Natural killer cell (primary cell): ENCODE results near the gene C11orf71. TPM values are rescaled to one million over a fixed set of nuclear protein-coding genes. Genes with fewer than 3 reads are reported as not detected.

Experiments
- ATAC-seq, 3 donors: fragments of 150-1000 bp in 2 of 3; fragments of 200-7000 bp in 1 of 3; cut with Tn5 transposase; 1 replicate in 1 of 3; 2 replicates in 2 of 3; pipeline ENCODE4 v1.10.0; 2021; ENCODE audit warnings: mild to moderate bottlenecking in 2 of 3, moderate library complexity in 2 of 3
- DNase-seq, 2 donors: peaks; one replicate each; pipeline versions ENCODE4 v3.0.0 to v3.0.0-alpha.2; 2013 to 2021; ENCODE audit warnings: mixed read lengths in 1 of 2
- H3K27ac ChIP-seq: one replicate; pipeline ENCODE4 v1.5.1; 2013; ENCODE audit warnings: mild to moderate bottlenecking, low read length
- H3K27me3 ChIP-seq: one replicate; pipeline ENCODE4 v1.6.1; 2013; ENCODE audit warnings: low read length; ENCODE audit not compliant: control insufficient read depth, insufficient read depth
- H3K36me3 ChIP-seq: one replicate; pipeline ENCODE4 v1.6.1; 2013; ENCODE audit warnings: low read length; ENCODE audit not compliant: control insufficient read depth, insufficient read depth
- H3K4me1 ChIP-seq: one replicate; pipeline ENCODE4 v1.6.1; 2013; ENCODE audit warnings: low read length; ENCODE audit not compliant: control insufficient read depth, insufficient read depth
- H3K4me3 ChIP-seq: one replicate; pipeline ENCODE4 v1.5.1; 2013; ENCODE audit warnings: low read length
- H3K9me3 ChIP-seq: one replicate; pipeline ENCODE4 v1.6.1; 2013; ENCODE audit warnings: low read length; ENCODE audit not compliant: control insufficient read depth, insufficient read depth
- H3K27ac Mint-ChIP-seq, 2 donors: one replicate each; pipeline ENCODE4 v1.8.0; 2022; ENCODE audit warnings: mild to moderate bottlenecking in 2 of 2, mixed read lengths in 2 of 2, moderate library complexity in 1 of 2
- H3K27me3 Mint-ChIP-seq, 2 donors: one replicate each; pipeline ENCODE4 v1.8.0; 2022; ENCODE audit warnings: low read depth in 2 of 2, mixed read lengths in 2 of 2
- H3K36me3 Mint-ChIP-seq: one replicate; pipeline ENCODE4 v1.8.0; 2022; ENCODE audit warnings: mixed read lengths
- H3K4me1 Mint-ChIP-seq, 2 donors: one replicate each; pipeline ENCODE4 v1.8.0; 2022; ENCODE audit warnings: mixed read lengths in 2 of 2
- H3K4me3 Mint-ChIP-seq: one replicate; pipeline ENCODE4 v1.8.0; 2022; ENCODE audit warnings: mild to moderate bottlenecking, moderate library complexity, mixed read lengths
- H3K9me3 Mint-ChIP-seq, 2 donors: one replicate each; pipeline ENCODE4 v1.8.0; 2022; ENCODE audit warnings: mixed read lengths in 2 of 2
- WGBS: methylation state at CpG from one replicate; pipeline ENCODE4 v1.1.7; 2013; ENCODE audit warnings: missing lambda C conversion rate; ENCODE audit not compliant: insufficient coverage; 5-methylcytosine and 5-hydroxymethylcytosine counted together
- intact Hi-C: fragments of 100-400 bp; cut with micrococcal nuclease; formaldehyde crosslinking; loops from one replicate; pipeline ENCODE4 v1.14.2; 2022
- total RNA-seq, 4 donors: library from RNA; stranded (reverse); fragments of 120-200 nt in 1 of 4; gene quantifications; one replicate each; pipeline versions ENCODE4 v1.2.3 to v1.2.4, GENCODE V29; 2013 to 2022
- TF ChIP-seq, protein P1 (sequence below): fragments of 200-600 bp; IDR thresholded peaks from one replicate; pipeline ENCODE4 v1.8.0; 2022; ENCODE audit warnings: antibody characterized with exemption

C11orf71 gene
- total RNA-seq, 3 donors from 2014 or later (not counting 1 experiment from before 2014, with no cell fraction given), result 11.3 to 13.1 (median 11.5) TPM

DNA sequence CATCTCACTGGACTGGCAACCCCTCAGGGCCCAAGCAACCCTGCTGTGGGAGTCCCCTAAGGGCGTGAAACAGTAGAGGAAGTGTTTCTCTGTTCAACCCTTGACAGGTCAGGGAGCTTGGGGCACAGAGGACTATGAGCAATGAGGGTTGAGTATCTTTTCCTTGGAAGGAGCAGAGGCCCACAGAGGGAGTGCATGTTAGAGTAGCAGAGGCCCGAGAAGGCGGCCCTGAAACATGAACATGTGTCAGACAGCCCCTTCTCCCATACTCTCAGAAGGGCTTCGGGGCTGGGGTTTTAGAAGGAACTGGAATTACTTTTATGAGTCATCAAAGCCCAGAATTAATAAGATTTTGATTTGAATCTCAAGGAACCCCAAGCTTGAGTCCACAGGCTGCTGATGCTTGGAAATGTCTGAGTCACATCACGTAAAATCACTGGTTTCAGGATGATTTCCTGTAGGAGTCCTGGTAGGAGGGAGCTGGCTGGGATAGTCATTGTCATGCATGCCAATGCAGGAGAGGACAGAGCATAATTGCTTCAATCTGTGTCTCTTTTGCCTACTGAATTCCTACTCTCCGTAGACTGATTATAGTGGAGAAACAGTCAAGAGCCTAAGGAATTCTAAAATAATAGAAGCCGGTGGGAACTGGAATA is 22.6 kb downstream of the C11orf71 start:
- H3K4me3 Mint-ChIP-seq, result no peak overlapping the region
- H3K4me1 Mint-ChIP-seq, result no peaks in the 10 kb centered on the region
- H3K36me3 Mint-ChIP-seq, result no peaks in the 10 kb centered on the region
- Histone ChIP-seq H3K4me3 (no peak overlapping the region), H3K27me3 (no peaks in the 10 kb centered on the region), H3K27ac (no peak overlapping the region), H3K4me1 (no peaks in the 10 kb centered on the region), H3K36me3 (no peaks in the 10 kb centered on the region), H3K9me3 (no peaks in the 10 kb centered on the region)
- no peak overlapping the region for H3K27ac Mint-ChIP-seq
- ATAC-seq (no peak), DNase-seq (no peak)
- intact Hi-C loops, result no loop called here
- no peaks in the 10 kb centered on the region for H3K9me3 Mint-ChIP-seq
- TF ChIP-seq, protein P1, sequence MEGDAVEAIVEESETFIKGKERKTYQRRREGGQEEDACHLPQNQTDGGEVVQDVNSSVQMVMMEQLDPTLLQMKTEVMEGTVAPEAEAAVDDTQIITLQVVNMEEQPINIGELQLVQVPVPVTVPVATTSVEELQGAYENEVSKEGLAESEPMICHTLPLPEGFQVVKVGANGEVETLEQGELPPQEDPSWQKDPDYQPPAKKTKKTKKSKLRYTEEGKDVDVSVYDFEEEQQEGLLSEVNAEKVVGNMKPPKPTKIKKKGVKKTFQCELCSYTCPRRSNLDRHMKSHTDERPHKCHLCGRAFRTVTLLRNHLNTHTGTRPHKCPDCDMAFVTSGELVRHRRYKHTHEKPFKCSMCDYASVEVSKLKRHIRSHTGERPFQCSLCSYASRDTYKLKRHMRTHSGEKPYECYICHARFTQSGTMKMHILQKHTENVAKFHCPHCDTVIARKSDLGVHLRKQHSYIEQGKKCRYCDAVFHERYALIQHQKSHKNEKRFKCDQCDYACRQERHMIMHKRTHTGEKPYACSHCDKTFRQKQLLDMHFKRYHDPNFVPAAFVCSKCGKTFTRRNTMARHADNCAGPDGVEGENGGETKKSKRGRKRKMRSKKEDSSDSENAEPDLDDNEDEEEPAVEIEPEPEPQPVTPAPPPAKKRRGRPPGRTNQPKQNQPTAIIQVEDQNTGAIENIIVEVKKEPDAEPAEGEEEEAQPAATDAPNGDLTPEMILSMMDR, result no peak
- WGBS, result 85% methylated on average over 5 of the region's 7 CpGs
- peaks cover 18 to 61% of the 10 kb centered on the region in 2 donors for H3K27me3 Mint-ChIP-seq

DNA sequence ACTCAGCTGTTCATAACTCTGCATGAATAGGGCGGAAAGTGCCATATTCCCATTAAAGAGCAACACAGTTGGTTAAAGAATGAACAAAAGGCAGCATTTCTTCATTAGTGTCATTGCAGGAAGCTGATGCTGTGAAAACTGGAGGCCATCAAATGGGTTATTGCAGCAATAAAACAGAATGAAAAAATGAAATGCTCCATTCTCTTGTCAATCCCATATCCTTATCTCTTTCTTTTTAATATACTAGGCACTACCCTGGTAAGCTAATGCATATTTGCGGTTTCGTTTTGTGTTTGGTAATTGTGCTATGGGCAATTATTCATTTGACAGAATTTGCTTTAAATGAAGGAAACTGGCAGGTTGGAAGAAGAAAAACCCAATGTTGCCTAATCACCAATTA is 25.3 kb downstream of the C11orf71 start:
- H3K36me3 Mint-ChIP-seq, result no peaks in the 10 kb centered on the region
- DNase-seq (no peak), ATAC-seq (no peak)
- Histone ChIP-seq H3K27ac (no peak overlapping the region), H3K9me3 (no peaks in the 10 kb centered on the region), H3K27me3 (no peaks in the 10 kb centered on the region), H3K4me1 (no peaks in the 10 kb centered on the region), H3K4me3 (no peak overlapping the region), H3K36me3 (no peaks in the 10 kb centered on the region)
- TF ChIP-seq, protein P1, result no peak
- no peak overlapping the region for H3K27ac Mint-ChIP-seq
- H3K4me3 Mint-ChIP-seq, result no peak overlapping the region
- H3K9me3 Mint-ChIP-seq, result no peaks in the 10 kb centered on the region
- intact Hi-C loops, result no loop called here
- 73% methylated on average over 1 of the region's 3 CpGs for WGBS
- no peaks in the 10 kb centered on the region for H3K4me1 Mint-ChIP-seq
- peaks cover 26 to 60% of the 10 kb centered on the region in 2 donors for H3K27me3 Mint-ChIP-seq

GRCh38 chr11:114368918-114369680 is 31.2 kb downstream of the C11orf71 start:
- Histone ChIP-seq H3K36me3 (no peaks in the 10 kb centered on the region), H3K27me3 (no peaks in the 10 kb centered on the region), H3K4me1 (no peaks in the 10 kb centered on the region), H3K4me3 (no peak overlapping the region), H3K27ac (no peak overlapping the region), H3K9me3 (no peaks in the 10 kb centered on the region)
- H3K36me3 Mint-ChIP-seq, result no peaks in the 10 kb centered on the region
- 76% methylated on average over 5 of the region's 5 CpGs for WGBS
- TF ChIP-seq, protein P1, result no peak
- H3K4me1 Mint-ChIP-seq, result no peaks in the 10 kb centered on the region
- H3K4me3 Mint-ChIP-seq, result no peak overlapping the region
- H3K9me3 Mint-ChIP-seq, result no peaks in the 10 kb centered on the region
- intact Hi-C loops, result no loop called here
- DNase-seq (no peak), ATAC-seq (no peak)
- H3K27ac Mint-ChIP-seq, result no peak overlapping the region
- H3K27me3 Mint-ChIP-seq, result peaks cover 16 to 52% of the 10 kb centered on the region in 2 donors
